ENCODE results near the gene ARHGAP10. TPM values are rescaled to one million over a fixed set of nuclear protein-coding genes. Genes with fewer than 3 reads are reported as not detected.

The ARHGAP10 gene
- total and polyA plus RNA-seq, 5 donors from 2014 or later, result 2.9 to 14.1 (median 4.7) TPM

GRCh38 chr4:147863808-147864472 is 132.1 kb downstream of the ARHGAP10 start:
- Mint-ChIP-seq H3K4me3 (no peak overlapping the region), H3K9me3 (no peaks in the 10 kb centered on the region), H3K36me3 (peaks cover 4% of the 10 kb centered on the region), H3K27me3 (no peaks in the 10 kb centered on the region), H3K4me1 (peaks cover 0 to 11% (median 4%) of the 10 kb centered on the region in 4 donors), H3K27ac (no peak overlapping the region)
- H3K9me3 ChIP-seq (ENCODE audit: control insufficient read depth in 2 of 2, low read length in 2 of 2), result no peaks in the 10 kb centered on the region
- H3K27me3 ChIP-seq (ENCODE audit: control insufficient read depth, insufficient read depth, low read length), result no peaks in the 10 kb centered on the region
- ATAC-seq (ENCODE audit: low read depth in 2 of 2) (no peak), DNase-seq (no peak)
- no peak overlapping the region for H3K27ac ChIP-seq (ENCODE audit: insufficient read depth, low read length, poor library complexity, severe bottlenecking)
- no peaks in the 10 kb centered on the region for H3K4me1 ChIP-seq (ENCODE audit: control insufficient read depth, insufficient read depth, low read length, poor library complexity, severe bottlenecking)
- no peak overlapping the region for H3K4me3 ChIP-seq (ENCODE audit: low read depth, low read length)
- H3K36me3 ChIP-seq (ENCODE audit: control insufficient read depth, insufficient read depth, low read length), result no peaks in the 10 kb centered on the region

- Histone ChIP-seq H3K9me3 (ENCODE audit: control insufficient read depth in 2 of 2, low read length in 2 of 2) (no peaks in the 10 kb centered on the region), H3K36me3 (ENCODE audit: control insufficient read depth, insufficient read depth, low read length) (no peaks in the 10 kb centered on the region), H3K27me3 (ENCODE audit: control insufficient read depth, insufficient read depth, low read length) (no peaks in the 10 kb centered on the region), H3K27ac (ENCODE audit: insufficient read depth, low read length, poor library complexity, severe bottlenecking) (no peak overlapping the region), H3K4me3 (ENCODE audit: low read depth, low read length) (no peak overlapping the region), H3K4me1 (ENCODE audit: control insufficient read depth, insufficient read depth, low read length, poor library complexity, severe bottlenecking) (no peaks in the 10 kb centered on the region)
- DNase-seq (no peak), ATAC-seq (ENCODE audit: low read depth in 2 of 2) (no peak)
- Mint-ChIP-seq H3K4me1 (peaks cover 0 to 11% (median 4%) of the 10 kb centered on the region in 4 donors), H3K4me3 (no peak overlapping the region), H3K36me3 (peaks cover 4% of the 10 kb centered on the region), H3K9me3 (no peaks in the 10 kb centered on the region), H3K27me3 (no peaks in the 10 kb centered on the region), H3K27ac (no peak overlapping the region)
Measured at GRCh38 chr4:147864607-147865006, 132.7 kb downstream of the ARHGAP10 start.

DNA sequence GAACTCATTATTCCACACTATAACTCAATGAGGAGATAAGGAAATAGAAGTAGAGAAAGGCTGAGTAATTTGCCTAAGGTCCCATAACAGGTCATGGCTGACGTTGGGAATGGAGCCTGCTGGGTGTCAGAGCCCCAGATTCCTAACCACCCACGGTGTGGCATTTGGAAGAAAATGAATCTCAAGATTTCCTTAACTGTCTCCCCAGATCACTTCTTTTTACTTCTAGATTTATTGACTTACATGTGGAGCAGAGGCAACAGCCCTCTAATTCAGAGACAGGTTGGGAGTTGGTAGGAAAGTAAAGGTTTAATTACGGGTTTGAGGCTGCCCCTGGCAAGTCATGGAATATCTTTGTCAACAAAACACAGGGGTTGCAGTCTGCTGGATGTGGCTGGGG is 134.0 kb downstream of the ARHGAP10 start:
- H3K27ac Mint-ChIP-seq, result peak overlapping the region in 1 of 3 donors; percentile 44

DNA sequence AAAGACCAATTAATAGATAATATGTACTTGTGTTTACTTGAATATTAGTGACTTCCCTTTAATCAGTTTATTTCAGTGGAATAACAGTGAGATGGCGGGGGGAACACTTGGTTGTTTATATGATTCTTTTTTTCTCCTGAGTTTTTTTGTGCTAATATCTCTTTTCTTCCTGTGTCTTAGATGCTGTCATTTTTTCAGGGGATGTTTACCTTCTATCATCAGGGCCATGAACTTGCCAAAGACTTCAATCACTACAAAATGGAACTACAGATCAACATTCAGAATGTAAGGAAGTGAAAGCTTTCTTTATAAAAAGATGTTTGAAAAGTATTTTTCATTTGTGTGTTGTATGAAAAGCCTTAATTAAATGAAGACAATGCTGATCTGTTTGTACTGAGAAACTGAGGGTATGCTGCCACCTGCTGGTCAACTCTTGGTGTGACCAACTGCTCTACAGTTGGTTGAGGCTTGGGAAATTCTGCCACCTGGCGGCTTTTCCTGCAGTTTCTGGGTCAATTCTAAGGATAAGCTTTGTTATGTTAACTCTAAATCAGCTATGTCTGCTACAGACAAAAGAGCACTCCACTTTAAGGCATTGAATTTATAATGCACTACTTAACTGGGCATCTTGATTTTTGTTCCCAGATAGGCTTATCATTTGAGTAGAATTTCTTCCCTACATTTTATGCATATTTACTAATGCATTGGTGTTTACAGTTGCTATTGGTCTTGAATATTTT is 134.8 kb downstream of the ARHGAP10 start:
- Mint-ChIP-seq H3K27ac (peak overlapping the region in 2 of 3 donors; percentile 19 to 51), H3K27me3 (no peaks in the 10 kb centered on the region), H3K9me3 (no peaks in the 10 kb centered on the region), H3K36me3 (peaks cover 4% of the 10 kb centered on the region), H3K4me1 (peaks cover 0 to 11% (median 4%) of the 10 kb centered on the region in 4 donors), H3K4me3 (no peak overlapping the region)
- Histone ChIP-seq H3K27ac (ENCODE audit: insufficient read depth, low read length, poor library complexity, severe bottlenecking) (no peak overlapping the region), H3K36me3 (ENCODE audit: control insufficient read depth, insufficient read depth, low read length) (no peaks in the 10 kb centered on the region), H3K4me1 (ENCODE audit: control insufficient read depth, insufficient read depth, low read length, poor library complexity, severe bottlenecking) (no peaks in the 10 kb centered on the region), H3K27me3 (ENCODE audit: control insufficient read depth, insufficient read depth, low read length) (no peaks in the 10 kb centered on the region), H3K4me3 (ENCODE audit: low read depth, low read length) (no peak overlapping the region), H3K9me3 (ENCODE audit: control insufficient read depth in 2 of 2, low read length in 2 of 2) (no peaks in the 10 kb centered on the region)
- peak; percentile 96 to 97 for ATAC-seq (ENCODE audit: low read depth in 2 of 2)
- peak; percentile 78 to 92 (median 85) for DNase-seq

More for the DNA sequence above, 134.0 kb downstream of the ARHGAP10 start:
- H3K27ac ChIP-seq (ENCODE audit: insufficient read depth, low read length, poor library complexity, severe bottlenecking), result no peak overlapping the region
- no peak for DNase-seq
- Mint-ChIP-seq H3K36me3 (peaks cover 4% of the 10 kb centered on the region), H3K4me1 (peaks cover 0 to 11% (median 4%) of the 10 kb centered on the region in 4 donors), H3K27me3 (no peaks in the 10 kb centered on the region), H3K9me3 (no peaks in the 10 kb centered on the region), H3K4me3 (no peak overlapping the region)
- no peaks in the 10 kb centered on the region for H3K4me1 ChIP-seq (ENCODE audit: control insufficient read depth, insufficient read depth, low read length, poor library complexity, severe bottlenecking)
- no peak overlapping the region for H3K4me3 ChIP-seq (ENCODE audit: low read depth, low read length)
- no peaks in the 10 kb centered on the region for H3K9me3 ChIP-seq (ENCODE audit: control insufficient read depth in 2 of 2, low read length in 2 of 2)
- no peaks in the 10 kb centered on the region for H3K36me3 ChIP-seq (ENCODE audit: control insufficient read depth, insufficient read depth, low read length)
- no peaks in the 10 kb centered on the region for H3K27me3 ChIP-seq (ENCODE audit: control insufficient read depth, insufficient read depth, low read length)
- no peak for ATAC-seq (ENCODE audit: low read depth in 2 of 2)

DNA sequence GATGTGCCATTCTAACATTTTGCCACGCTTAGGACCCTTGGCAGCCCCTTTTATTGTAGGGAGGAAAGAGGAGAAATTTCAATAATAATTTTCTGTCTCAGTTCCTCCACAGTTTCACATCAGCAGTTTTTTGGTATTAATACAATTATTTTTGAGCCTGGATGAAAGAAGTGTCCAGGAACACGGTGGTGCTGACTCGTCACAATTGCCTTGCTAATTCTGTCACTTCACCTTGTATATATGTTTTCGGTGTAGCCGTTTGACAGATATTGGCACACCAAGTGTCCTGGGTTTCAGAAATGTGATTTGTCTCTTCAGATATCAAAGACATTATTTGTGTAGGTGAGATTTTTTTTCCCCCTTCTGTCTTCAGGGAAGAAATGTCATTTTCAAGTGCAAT is 142.2 kb downstream of the ARHGAP10 start:
- H3K4me3 Mint-ChIP-seq, result no peak overlapping the region
- peaks cover 12% of the 10 kb centered on the region for H3K36me3 Mint-ChIP-seq

DNA sequence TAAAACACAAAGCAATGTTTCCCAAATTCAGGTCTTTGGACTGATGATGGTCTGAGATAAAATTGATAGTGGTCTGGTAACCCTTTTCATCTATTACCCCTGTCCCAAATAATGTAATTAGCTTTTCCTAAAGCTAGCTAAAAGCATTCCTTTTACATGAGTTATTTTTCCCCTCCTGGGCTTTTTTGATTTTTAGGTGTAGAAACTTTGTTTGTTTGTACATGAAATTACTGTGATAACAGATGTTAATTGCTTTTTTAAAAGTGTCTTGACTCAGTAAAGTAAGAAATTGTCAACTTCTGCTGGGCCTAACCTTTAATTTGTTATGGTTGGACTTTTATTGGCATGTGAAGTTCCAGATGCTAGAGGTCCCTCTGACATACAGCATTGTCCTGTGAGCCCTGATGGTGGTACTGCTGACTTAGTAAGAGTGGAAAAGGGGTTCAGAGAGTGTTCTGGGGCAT is 145.5 kb downstream of the ARHGAP10 start:
- no peaks in the 10 kb centered on the region for H3K27me3 Mint-ChIP-seq
- H3K9me3 Mint-ChIP-seq, result no peaks in the 10 kb centered on the region
- H3K9me3 ChIP-seq (ENCODE audit: control insufficient read depth in 2 of 2, low read length in 2 of 2), result no peaks in the 10 kb centered on the region
- peaks cover 7% of the 10 kb centered on the region for H3K36me3 ChIP-seq (ENCODE audit: control insufficient read depth, insufficient read depth, low read length)
- no peaks in the 10 kb centered on the region for H3K4me1 ChIP-seq (ENCODE audit: control insufficient read depth, insufficient read depth, low read length, poor library complexity, severe bottlenecking)
- H3K4me3 Mint-ChIP-seq, result no peak overlapping the region
- peaks cover 24% of the 10 kb centered on the region for H3K36me3 Mint-ChIP-seq
- peak overlapping the region in 1 of 3 donors; percentile 27 for H3K27ac Mint-ChIP-seq
- H3K4me1 Mint-ChIP-seq, result no peaks in the 10 kb centered on the region
- H3K27me3 ChIP-seq (ENCODE audit: control insufficient read depth, insufficient read depth, low read length), result no peaks in the 10 kb centered on the region
- ATAC-seq (ENCODE audit: low read depth in 2 of 2) (no peak), DNase-seq (no peak)
- H3K27ac ChIP-seq (ENCODE audit: insufficient read depth, low read length, poor library complexity, severe bottlenecking), result no peak overlapping the region
- no peak overlapping the region for H3K4me3 ChIP-seq (ENCODE audit: low read depth, low read length)

More for the DNA sequence above, 142.2 kb downstream of the ARHGAP10 start:
- Mint-ChIP-seq H3K27ac (no peak overlapping the region), H3K4me1 (no peaks in the 10 kb centered on the region), H3K9me3 (no peaks in the 10 kb centered on the region), H3K27me3 (no peaks in the 10 kb centered on the region)
- H3K36me3 ChIP-seq (ENCODE audit: control insufficient read depth, insufficient read depth, low read length), result peaks cover 7% of the 10 kb centered on the region
- H3K4me1 ChIP-seq (ENCODE audit: control insufficient read depth, insufficient read depth, low read length, poor library complexity, severe bottlenecking), result no peaks in the 10 kb centered on the region
- H3K27me3 ChIP-seq (ENCODE audit: control insufficient read depth, insufficient read depth, low read length), result no peaks in the 10 kb centered on the region
- H3K4me3 ChIP-seq (ENCODE audit: low read depth, low read length), result no peak overlapping the region
- no peak for ATAC-seq (ENCODE audit: low read depth in 2 of 2)
- DNase-seq, result no peak
- H3K27ac ChIP-seq (ENCODE audit: insufficient read depth, low read length, poor library complexity, severe bottlenecking), result no peak overlapping the region
- no peaks in the 10 kb centered on the region for H3K9me3 ChIP-seq (ENCODE audit: control insufficient read depth in 2 of 2, low read length in 2 of 2)

DNA sequence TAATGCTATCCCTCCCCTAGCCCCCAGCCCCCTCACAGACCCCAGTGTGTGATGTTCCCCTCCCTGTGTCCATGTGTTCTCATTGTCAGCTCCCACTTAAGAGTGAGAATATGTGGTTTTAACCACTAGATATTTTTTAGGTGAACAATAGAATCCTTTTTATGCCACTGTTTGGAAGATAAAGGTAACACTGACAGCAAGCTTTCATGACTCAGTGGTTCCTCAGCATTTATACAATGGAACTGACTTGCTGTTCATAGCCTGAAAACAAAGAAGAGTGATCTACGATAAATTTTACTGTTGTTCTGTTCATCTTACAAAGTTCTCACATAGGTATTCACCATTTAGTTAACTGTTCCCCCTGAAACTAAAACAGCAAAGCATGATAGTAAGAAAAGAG is 147.8 kb downstream of the ARHGAP10 start:
- H3K4me3 ChIP-seq (ENCODE audit: low read depth, low read length), result no peak overlapping the region
- peaks cover 34% of the 10 kb centered on the region for H3K36me3 Mint-ChIP-seq
- H3K27me3 ChIP-seq (ENCODE audit: control insufficient read depth, insufficient read depth, low read length), result no peaks in the 10 kb centered on the region
- peaks cover 0 to 1% of the 10 kb centered on the region in 2 experiments for H3K9me3 ChIP-seq (ENCODE audit: control insufficient read depth in 2 of 2, low read length in 2 of 2)
- no peaks in the 10 kb centered on the region for H3K27me3 Mint-ChIP-seq
- H3K36me3 ChIP-seq (ENCODE audit: control insufficient read depth, insufficient read depth, low read length), result peaks cover 7% of the 10 kb centered on the region
- no peak overlapping the region for H3K27ac ChIP-seq (ENCODE audit: insufficient read depth, low read length, poor library complexity, severe bottlenecking)
- H3K9me3 Mint-ChIP-seq, result peaks cover 0 to 3% (median 0%) of the 10 kb centered on the region in 7 donors
- no peaks in the 10 kb centered on the region for H3K4me1 ChIP-seq (ENCODE audit: control insufficient read depth, insufficient read depth, low read length, poor library complexity, severe bottlenecking)
- no peak overlapping the region for H3K27ac Mint-ChIP-seq
- DNase-seq, result no peak
- H3K4me3 Mint-ChIP-seq, result no peak overlapping the region
- no peak for ATAC-seq (ENCODE audit: low read depth in 2 of 2)
- H3K4me1 Mint-ChIP-seq, result no peaks in the 10 kb centered on the region
